ENCODE results near the gene SPATA6L. TPM values are rescaled to one million over a fixed set of nuclear protein-coding genes. Genes with fewer than 3 reads are reported as not detected.
"Not testable (repeated sequence)": the region's sequence is repeated elsewhere in the genome, so short reads cannot be mapped to it uniquely, and the experiment has no call there.

The SPATA6L gene
- total and polyA plus RNA-seq, 2 of the 4 experiments (the other 2 are of a cell fraction), result 0.18 to 0.84 TPM

GRCh38 chr9:4606033-4606432, 60.2 kb downstream of the SPATA6L start:
- H3K79me1 ChIP-seq (ENCODE audit: low read depth in 1 of 2, low read length in 2 of 2); H3K27me3 ChIP-seq (ENCODE audit: control insufficient read depth, insufficient read depth, low read length); H2AK5ac ChIP-seq (ENCODE audit: low read depth, low read length); H2AK9ac ChIP-seq (replicated peaks; ENCODE audit: low read depth, low read length, poor library complexity); H3K9me3 ChIP-seq (ENCODE audit: control insufficient read depth, insufficient read depth, low read length); POLR2A ChIA-PET (ENCODE audit: unreplicated experiment); H3K14ac ChIP-seq (replicated peaks; ENCODE audit: low read depth, low read length); CTCF ChIA-PET; H3K18ac ChIP-seq (ENCODE audit: low read depth, low read length); H4K20me1 ChIP-seq (ENCODE audit: insufficient read depth, low read length); H2AFZ ChIP-seq (replicated peaks; ENCODE audit: low read length, poor library complexity); dilution Hi-C loops (cut with HindIII; ENCODE audit: low sequenced_read_pairs, unreplicated experiment); H4K91ac ChIP-seq (ENCODE audit: insufficient read depth, low read depth, low read length); H3K4me1 ChIP-seq (ENCODE audit: control insufficient read depth, insufficient read depth, low read length); H2BK20ac ChIP-seq (ENCODE audit: low read depth, low read length); H3K9me1 ChIP-seq (ENCODE audit: insufficient read depth, low read length); H3K9ac ChIP-seq (ENCODE audit: low read depth, low read length); H3K27ac ChIP-seq (ENCODE audit: insufficient read depth, low read length); H3K56ac ChIP-seq (ENCODE audit: extremely low read depth, insufficient read depth, low read length); H4K8ac ChIP-seq (ENCODE audit: low read depth in 2 of 2, low read length in 2 of 2); DNase-seq; BruUV-seq (replicated peaks); in situ Hi-C loops (cut with MboI; ENCODE audit: low sequenced_read_pairs); H3K4me2 ChIP-seq (ENCODE audit: low read depth, low read length); H2BK5ac ChIP-seq (ENCODE audit: low read depth, low read length, poor library complexity, severe bottlenecking); H2BK15ac ChIP-seq (ENCODE audit: low read depth, low read length); H3K23ac ChIP-seq (ENCODE audit: low read depth, low read length); intact Hi-C loops (cut with micrococcal nuclease); ATAC-seq (ENCODE audit: low read depth); H3K4ac ChIP-seq (ENCODE audit: low read depth, low read length); H3K36me3 ChIP-seq (ENCODE audit: control insufficient read depth, insufficient read depth, low read length); H3K4me3 ChIP-seq (ENCODE audit: insufficient read depth, low read depth, low read length); H2BK120ac ChIP-seq (ENCODE audit: low read depth, low read length); H4K5ac ChIP-seq (ENCODE audit: low read depth, low read length): not testable (repeated sequence)
- WGBS, 2 experiments (ENCODE audit: extremely low coverage in 2 of 2, insufficient read length in 1 of 2), result 80% methylated on average over 2 of the region's 15 CpGs; no CpG with 5 or more reads in 1 of the 2 experiments
